ENCODE data around the gene FLOT2.
"Not testable (repeated sequence)": the region's sequence is repeated elsewhere in the genome, so short reads cannot be mapped to it uniquely, and the experiment has no call there.

FLOT2 gene

DNA sequence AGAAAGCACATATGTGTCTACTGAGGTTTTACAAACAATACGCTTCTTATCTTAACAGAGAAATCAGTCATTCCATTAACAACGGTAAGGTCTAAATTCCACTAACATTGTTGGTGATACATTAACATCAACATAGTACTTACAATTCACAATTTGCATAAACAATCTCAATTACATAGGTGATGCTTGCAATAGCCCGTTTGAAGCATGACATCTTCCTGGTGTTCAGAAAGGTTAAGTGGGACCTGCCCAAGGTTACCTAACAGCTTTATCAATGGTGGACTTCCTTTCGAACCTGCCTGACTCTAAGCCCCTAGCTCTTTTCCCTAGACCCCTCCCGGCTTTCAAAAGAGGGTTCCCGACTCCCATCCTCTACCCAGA is 55.6 kb downstream of the FLOT2 start:
- no peak for DNase-seq

DNA sequence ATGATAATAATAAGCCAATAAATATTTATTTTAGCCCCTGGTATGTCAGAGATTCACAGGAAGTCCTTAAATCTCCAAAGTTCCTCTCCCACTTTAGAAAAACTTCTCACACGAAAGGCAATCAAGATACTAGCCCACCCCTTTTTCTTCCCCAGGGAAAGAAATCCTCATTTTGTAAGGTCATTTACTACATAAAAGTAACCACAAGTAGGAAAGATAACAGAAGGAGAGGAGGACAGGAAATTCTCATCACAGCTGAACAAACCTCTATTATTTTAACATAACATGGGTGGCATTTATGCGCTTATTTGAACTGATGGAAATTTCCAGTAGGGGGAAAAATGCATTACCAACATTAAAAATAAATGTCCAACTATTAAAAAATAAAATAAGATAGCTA is 58.3 kb downstream of the FLOT2 start:
- DNase-seq, result no peak

DNA sequence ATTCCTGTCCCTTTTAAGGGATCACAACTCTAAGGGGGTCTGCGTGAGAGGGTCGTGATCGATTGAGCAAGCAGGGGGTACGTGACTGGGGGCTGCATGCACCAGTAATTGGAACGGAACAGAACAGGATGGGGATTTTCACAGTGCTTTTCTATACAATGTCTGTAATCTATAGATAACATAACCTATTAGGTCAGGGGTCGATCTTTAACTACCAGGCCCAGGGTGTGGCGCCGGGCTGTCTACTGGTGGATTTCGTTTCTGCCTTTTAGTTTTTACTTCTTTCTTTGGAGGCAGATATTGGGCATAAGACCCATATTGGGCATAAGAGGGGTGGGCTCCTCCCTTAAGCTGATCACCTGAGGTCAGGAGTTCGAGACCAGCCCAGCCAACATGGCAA is 61.0 kb downstream of the FLOT2 start:
- not testable (repeated sequence) for DNase-seq

DNA sequence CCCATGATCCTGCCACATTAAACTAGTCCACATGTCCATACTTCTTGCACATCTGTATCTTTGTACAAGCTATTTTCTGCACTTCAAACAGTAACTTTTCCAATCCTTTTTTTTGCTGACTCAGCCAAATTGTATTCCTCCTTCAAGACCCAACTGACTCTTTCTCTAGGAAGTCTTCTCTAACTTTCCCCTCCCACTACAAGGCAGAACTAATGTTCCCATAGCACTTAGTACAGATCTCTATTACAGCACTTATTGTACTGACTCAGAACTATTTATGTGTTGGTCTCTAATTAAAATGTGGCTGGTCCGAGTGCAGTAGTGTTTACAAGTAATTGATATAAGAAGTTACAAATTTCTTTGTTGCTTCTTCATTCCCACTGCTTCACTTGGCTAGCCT is 63.1 kb downstream of the FLOT2 start:
- no peak for DNase-seq
